GM18505 (cell line): ENCODE measurements around the gene AGRP.

Experiments
- ATAC-seq: cut with Tn5 transposase; IDR thresholded peaks from one replicate; pipeline ENCODE4 v1.9.1; 2021; ENCODE audit not compliant: unreplicated experiment
- POLR2A ChIP-seq: IDR thresholded peaks from 4 replicates; pipeline ENCODE4 v1.6.1; 2011; ENCODE audit warnings: borderline replicate concordance; ENCODE audit not compliant: insufficient read depth, insufficient read length; ENCODE audit errors: extremely low read depth

AGRP gene, protein sequence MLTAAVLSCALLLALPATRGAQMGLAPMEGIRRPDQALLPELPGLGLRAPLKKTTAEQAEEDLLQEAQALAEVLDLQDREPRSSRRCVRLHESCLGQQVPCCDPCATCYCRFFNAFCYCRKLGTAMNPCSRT

DNA sequence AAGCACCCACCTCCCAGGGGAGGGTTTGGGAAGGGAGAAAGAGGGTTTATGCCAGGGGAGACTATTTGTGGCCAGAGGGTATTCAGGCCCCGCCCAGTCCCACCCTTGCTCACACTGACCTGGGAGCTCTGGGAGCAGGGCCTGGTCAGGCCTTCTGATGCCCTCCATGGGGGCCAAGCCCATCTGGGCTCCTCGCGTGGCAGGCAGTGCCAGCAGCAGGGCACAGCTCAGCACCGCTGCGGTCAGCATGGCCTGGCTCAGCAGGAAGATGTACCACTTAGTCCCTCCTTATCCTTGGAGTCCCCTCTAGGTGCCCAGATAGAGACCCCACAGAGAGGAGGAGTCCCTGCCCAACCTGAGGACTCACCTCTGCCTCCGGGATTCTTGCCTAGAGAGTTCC is at the start of gene AGRP:
Gene AGRP, minus strand, starts transcription at position 398 of the 400 bp plus-strand sequence. Its CDS starts 149 bp downstream, at position 249.
- no peak for ATAC-seq
- no peak for TF ChIP-seq POLR2A

GRCh38 chr16:67531247-67531646 is 47.9 kb upstream of the AGRP start:
- TF ChIP-seq POLR2A = no peak
- no peak for ATAC-seq

DNA sequence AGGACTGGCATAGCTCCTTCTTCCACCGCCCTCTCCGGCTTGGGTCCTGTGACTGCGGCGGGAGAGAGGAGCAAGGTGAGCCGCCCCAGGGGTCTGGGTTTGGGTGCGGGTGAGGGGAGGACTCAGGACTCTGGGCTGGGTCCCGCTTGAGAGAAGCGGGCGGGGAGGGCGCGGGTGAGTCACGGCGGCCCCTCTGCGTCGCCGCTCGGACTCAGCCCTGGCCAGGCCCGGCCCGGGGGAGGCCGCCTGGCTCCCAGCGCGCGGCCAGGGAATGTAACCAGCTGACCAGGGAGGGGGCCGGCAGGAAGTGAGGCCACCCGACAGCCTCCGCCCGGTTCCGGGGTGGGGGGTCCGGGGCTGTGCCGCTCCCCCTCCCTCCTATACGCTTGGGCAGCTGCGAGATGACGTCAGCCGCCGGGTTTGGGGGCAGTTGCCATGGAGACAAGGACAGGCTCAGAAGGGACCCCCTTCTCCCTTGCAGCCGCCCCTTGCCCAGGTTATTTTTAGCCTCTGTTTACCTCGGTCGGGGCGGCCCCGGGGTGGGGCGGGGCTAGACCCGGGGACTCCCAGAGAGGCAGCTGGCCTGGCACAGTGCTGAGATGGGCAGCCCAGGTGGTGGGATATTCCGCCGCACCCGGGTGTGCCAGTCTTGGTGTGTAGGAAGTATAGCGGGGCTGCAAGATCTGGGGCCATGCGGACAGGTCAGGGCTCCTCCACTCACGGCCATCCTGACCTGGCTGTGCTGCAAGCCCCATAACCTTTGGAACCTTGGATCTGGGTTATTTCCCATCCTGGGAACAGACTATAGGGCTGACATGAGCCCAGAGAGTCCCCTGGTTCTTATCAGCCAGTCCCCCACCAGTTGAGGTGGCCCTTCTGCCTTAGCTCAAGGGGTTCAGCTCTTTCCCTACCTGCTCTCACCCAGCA is 46.9 kb upstream of the AGRP start:
- ATAC-seq = no peak
- TF ChIP-seq POLR2A = no peak

- TF ChIP-seq POLR2A = no peak
- no peak for ATAC-seq
Observed at GRCh38 chr16:67529582-67530012, 46.2 kb upstream of the AGRP start.

DNA sequence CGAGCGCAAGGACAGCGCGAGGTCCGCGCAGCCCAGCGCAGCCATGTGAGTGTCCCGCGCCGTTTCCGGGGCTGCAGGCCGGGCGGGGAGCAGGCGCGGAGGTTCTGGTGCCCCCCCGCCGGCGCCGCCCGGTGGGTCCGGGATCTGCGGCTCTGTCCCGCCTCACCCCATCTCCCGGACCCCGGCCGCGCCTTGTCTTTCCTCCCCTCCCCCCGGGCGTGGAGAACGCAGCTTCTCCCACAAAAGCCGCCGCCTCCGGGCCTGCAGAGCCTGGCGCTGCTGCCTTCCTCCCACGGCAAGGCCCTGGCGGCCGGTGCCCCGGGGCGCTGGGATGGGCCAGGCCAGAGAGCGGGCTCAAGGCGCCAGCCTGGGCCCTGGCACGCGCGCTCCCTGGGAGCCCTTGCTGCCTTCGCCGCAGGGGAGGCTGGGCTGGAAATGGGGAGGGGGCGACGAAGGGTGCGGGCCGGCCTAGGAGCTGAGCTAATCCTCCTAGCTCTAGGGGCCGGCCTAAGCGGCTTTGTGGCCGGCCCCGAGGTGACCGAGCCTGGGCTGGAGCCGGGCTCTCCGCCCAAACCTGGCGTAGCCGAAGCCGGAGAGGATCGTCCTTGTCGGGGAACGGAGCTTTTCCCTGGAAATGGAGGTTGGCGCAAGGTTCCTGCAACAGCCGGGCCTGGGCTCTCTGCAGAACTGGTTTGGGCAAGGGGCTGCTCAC is 45.7 kb upstream of the AGRP start:
- TF ChIP-seq POLR2A = no peak
- ATAC-seq = no peak

- TF ChIP-seq POLR2A = no peak
- ATAC-seq = no peak
Observed at GRCh38 chr16:67528222-67528869, 45.0 kb upstream of the AGRP start, which contains the start of gene RIPOR1. TSS of gene RIPOR1 (plus strand) at chr16:67528829. CDS start at chr16:67538447, 9,618 bp downstream.

DNA sequence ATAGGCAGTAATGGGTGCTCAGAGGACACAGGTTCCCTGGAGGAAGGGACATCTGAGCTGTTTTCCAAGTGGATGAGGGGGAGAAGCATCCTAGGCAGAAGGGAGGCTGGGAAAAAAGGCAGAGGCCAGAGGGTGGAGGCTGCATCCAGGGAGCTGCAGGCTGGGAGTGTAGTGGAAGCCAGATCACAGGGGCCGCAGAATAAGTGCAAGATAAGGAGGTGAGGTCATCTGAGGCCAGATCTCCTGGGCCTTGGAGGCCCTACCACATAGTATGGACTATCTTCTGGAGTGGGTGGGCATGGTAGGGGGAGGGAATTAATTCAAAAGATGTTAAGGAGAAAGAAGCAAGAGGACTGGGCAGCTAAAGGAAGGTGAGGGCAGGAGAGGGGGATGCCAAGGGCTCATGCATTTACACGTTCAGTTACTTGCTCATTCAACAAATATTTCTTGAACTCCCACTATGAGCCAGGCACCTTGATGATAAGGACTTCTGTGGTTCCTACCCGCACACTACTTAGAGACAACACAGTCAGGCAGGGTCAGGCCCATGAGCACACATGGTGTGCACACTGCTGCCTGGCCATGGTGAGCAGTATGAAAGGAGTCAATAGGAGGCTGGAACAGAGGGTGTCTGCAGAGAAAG is 42.9 kb upstream of the AGRP start:
- no peak for ATAC-seq
- TF ChIP-seq POLR2A = no peak

- no peak for ATAC-seq
- TF ChIP-seq POLR2A = no peak
Observed at GRCh38 chr16:67525176-67525860, 42.0 kb upstream of the AGRP start.

GRCh38 chr16:67521095-67521804 is 37.9 kb upstream of the AGRP start:
- ATAC-seq = peak; percentile 58
- TF ChIP-seq POLR2A = no peak

DNA sequence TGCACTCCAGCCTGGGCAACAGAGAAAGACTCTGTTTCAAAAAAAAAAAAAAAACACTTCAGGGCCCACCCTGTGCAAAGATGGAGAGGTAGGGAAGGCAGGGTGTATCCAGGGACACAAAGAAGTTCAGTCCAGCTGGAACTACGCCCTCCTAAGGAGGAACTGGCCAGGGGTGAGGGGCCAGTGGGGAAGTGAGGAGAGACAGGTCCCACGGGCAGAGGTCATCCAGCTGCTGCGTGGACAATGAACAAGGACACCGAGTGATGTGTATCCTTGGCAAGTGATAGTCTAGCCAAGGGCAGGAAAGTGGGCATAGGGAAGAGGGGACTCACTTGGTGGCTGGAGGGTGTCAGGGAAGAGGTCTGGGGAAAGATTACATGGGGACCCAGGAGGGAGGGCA is 35.9 kb upstream of the AGRP start:
- no peak for TF ChIP-seq POLR2A
- no peak for ATAC-seq

GRCh38 chr16:67518676-67519075 is 35.3 kb upstream of the AGRP start:
- no peak for ATAC-seq
- no peak for TF ChIP-seq POLR2A
